MM.1S (cell line): ENCODE data around the gene TREX2.

Experiments used
- DNase-seq: peaks from one replicate; pipeline ENCODE4 v3.0.0-alpha.2; 2015
- H2AFZ ChIP-seq: fragments of 300-600 bp; sonication (generic); 2 replicates; pipeline ENCODE4 v1.6.0; 2016; ENCODE audit warnings: antibody characterized with exemption, low read length
- H3F3A ChIP-seq: fragments of 300-600 bp; sonication (generic); 2 replicates; pipeline ENCODE4 v1.6.1; 2016; ENCODE audit warnings: mild to moderate bottlenecking, antibody characterized with exemption, low read length, moderate library complexity, mixed read lengths; ENCODE audit not compliant: insufficient read depth
- H3K27ac ChIP-seq: fragments of 300-600 bp; sonication (generic); 2 replicates; pipeline ENCODE4 v1.5.1; 2016; ENCODE audit warnings: mild to moderate bottlenecking, low read length
- H3K27me3 ChIP-seq: fragments of 300-600 bp; sonication (generic); replicated peaks from 2 replicates; pipeline ENCODE4 v1.6.0; 2016; ENCODE audit warnings: low read length; ENCODE audit not compliant: insufficient read depth
- H3K36me3 ChIP-seq: fragments of 300-600 bp; sonication (generic); replicated peaks from 2 replicates; pipeline ENCODE4 v1.6.1; 2016; ENCODE audit warnings: mild to moderate bottlenecking, low read length, mixed read lengths; ENCODE audit not compliant: insufficient read depth
- H3K4me1 ChIP-seq: fragments of 300-600 bp; sonication (generic); 2 replicates; pipeline ENCODE4 v1.6.1; 2016; ENCODE audit warnings: low read length, mixed read lengths
- H3K4me2 ChIP-seq: fragments of 300-600 bp; sonication (generic); 2 replicates; pipeline ENCODE4 v1.6.0; 2016; ENCODE audit warnings: low read depth, low read length
- H3K4me3 ChIP-seq: fragments of 300-600 bp; sonication (generic); 2 replicates; pipeline ENCODE4 v1.5.1; 2016; ENCODE audit warnings: low read length, mixed read lengths
- H3K79me2 ChIP-seq: fragments of 300-600 bp; sonication (generic); 2 replicates; pipeline ENCODE4 v1.6.1; 2016; ENCODE audit warnings: mixed run types, low read length, mixed read lengths
- H3K9ac ChIP-seq: fragments of 300-600 bp; sonication (generic); 2 replicates; pipeline ENCODE4 v1.6.1; 2016; ENCODE audit warnings: low read length, mixed read lengths
- H3K9me2 ChIP-seq: fragments of 300-600 bp; sonication (generic); replicated peaks from 2 replicates; pipeline ENCODE4 v1.6.1; 2016; ENCODE audit warnings: mild to moderate bottlenecking, low read length, mixed read lengths; ENCODE audit not compliant: insufficient read depth
- H3K9me3 ChIP-seq: fragments of 300-600 bp; sonication (generic); replicated peaks from 2 replicates; pipeline ENCODE4 v1.6.1; 2016; ENCODE audit warnings: mild to moderate bottlenecking, low read length, mixed read lengths; ENCODE audit not compliant: insufficient read depth
- H4K20me1 ChIP-seq: fragments of 300-600 bp; sonication (generic); 2 replicates; pipeline ENCODE4 v1.6.1; 2016; ENCODE audit warnings: mild to moderate bottlenecking, low read length, moderate library complexity, mixed read lengths; ENCODE audit not compliant: insufficient read depth
- CTCF ChIP-seq: fragments of 300-600 bp; sonication (generic); IDR thresholded peaks from 2 replicates; pipeline ENCODE4 v1.5.1; 2016; ENCODE audit warnings: antibody characterized with exemption, low read length, mixed read lengths
- EZH2 ChIP-seq: fragments of 300-600 bp; sonication (generic); optimal IDR thresholded peaks from 2 replicates; pipeline ENCODE3; 2017; ENCODE audit warnings: low read depth, mild to moderate bottlenecking, antibody characterized with exemption, low read length, mixed read lengths
- EZH2phosphoT487 ChIP-seq: fragments of 300-600 bp; sonication (generic); IDR thresholded peaks from 2 replicates; pipeline ENCODE4 v1.6.1; 2018; ENCODE audit warnings: antibody characterized with exemption, low read length

The TREX2 gene

GRCh38 chrX:153487590-153488071, 41.8 kb upstream of the TREX2 start:
- Histone ChIP-seq H3K79me2 (no peaks in the 10 kb centered on the region), H3K27me3 (peaks cover 72% of the 10 kb centered on the region), H3F3A (no peaks in the 10 kb centered on the region), H3K27ac (no peak overlapping the region), H3K9me3 (no peaks in the 10 kb centered on the region), H3K9ac (no peak overlapping the region), H3K4me3 (no peak overlapping the region), H2AFZ (no peak overlapping the region), H3K9me2 (no peaks in the 10 kb centered on the region), H3K36me3 (no peaks in the 10 kb centered on the region), H3K4me2 (no peak overlapping the region), H3K4me1 (no peaks in the 10 kb centered on the region), H4K20me1 (no peaks in the 10 kb centered on the region)
- no peak for DNase-seq
- TF ChIP-seq EZH2 (no peak), CTCF (no peak), EZH2phosphoT487 (no peak)

- Histone ChIP-seq H3K9ac (no peak overlapping the region), H3K27me3 (peaks cover 66% of the 10 kb centered on the region), H4K20me1 (no peaks in the 10 kb centered on the region), H2AFZ (no peak overlapping the region), H3K36me3 (no peaks in the 10 kb centered on the region), H3K79me2 (no peaks in the 10 kb centered on the region), H3K4me2 (no peak overlapping the region), H3K9me2 (no peaks in the 10 kb centered on the region), H3K9me3 (no peaks in the 10 kb centered on the region), H3F3A (no peaks in the 10 kb centered on the region), H3K4me1 (no peaks in the 10 kb centered on the region), H3K4me3 (no peak overlapping the region), H3K27ac (no peak overlapping the region)
- TF ChIP-seq EZH2phosphoT487 (no peak), CTCF (no peak), EZH2 (no peak)
- no peak for DNase-seq
These were observed 40.3 kb upstream of the TREX2 start for GRCh38 chrX:153486171-153486570.

GRCh38 chrX:153485396-153486080, 39.7 kb upstream of the TREX2 start:
- H4K20me1 ChIP-seq = no peaks in the 10 kb centered on the region
- peaks cover 60% of the 10 kb centered on the region for H3K27me3 ChIP-seq
- H3K9me3 ChIP-seq = no peaks in the 10 kb centered on the region
- no peaks in the 10 kb centered on the region for H3K36me3 ChIP-seq
- TF ChIP-seq CTCF (no peak), EZH2phosphoT487 (no peak), EZH2 (no peak)
- no peak overlapping the region for H3K4me2 ChIP-seq
- no peaks in the 10 kb centered on the region for H3F3A ChIP-seq
- H3K9me2 ChIP-seq = no peaks in the 10 kb centered on the region
- H3K27ac ChIP-seq = no peak overlapping the region
- no peak overlapping the region for H2AFZ ChIP-seq
- H3K9ac ChIP-seq = no peak overlapping the region
- no peak for DNase-seq
- H3K4me3 ChIP-seq = no peak overlapping the region
- H3K4me1 ChIP-seq = no peaks in the 10 kb centered on the region
- H3K79me2 ChIP-seq = no peaks in the 10 kb centered on the region
